GM18873 (cell line): Measurements from ENCODE around the gene MPIG6B.
"Not testable (repeated sequence)": the region's sequence is repeated elsewhere in the genome, so short reads cannot be mapped to it uniquely, and the experiment has no call there.

Experiments
- ATAC-seq: cut with Tn5 transposase; IDR thresholded peaks from one replicate; pipeline ENCODE4 v1.9.1; 2021; ENCODE audit warnings: mild to moderate bottlenecking, moderate library complexity, moderate number of reproducible peaks; ENCODE audit not compliant: unreplicated experiment, low FRiP score

The MPIG6B gene

DNA sequence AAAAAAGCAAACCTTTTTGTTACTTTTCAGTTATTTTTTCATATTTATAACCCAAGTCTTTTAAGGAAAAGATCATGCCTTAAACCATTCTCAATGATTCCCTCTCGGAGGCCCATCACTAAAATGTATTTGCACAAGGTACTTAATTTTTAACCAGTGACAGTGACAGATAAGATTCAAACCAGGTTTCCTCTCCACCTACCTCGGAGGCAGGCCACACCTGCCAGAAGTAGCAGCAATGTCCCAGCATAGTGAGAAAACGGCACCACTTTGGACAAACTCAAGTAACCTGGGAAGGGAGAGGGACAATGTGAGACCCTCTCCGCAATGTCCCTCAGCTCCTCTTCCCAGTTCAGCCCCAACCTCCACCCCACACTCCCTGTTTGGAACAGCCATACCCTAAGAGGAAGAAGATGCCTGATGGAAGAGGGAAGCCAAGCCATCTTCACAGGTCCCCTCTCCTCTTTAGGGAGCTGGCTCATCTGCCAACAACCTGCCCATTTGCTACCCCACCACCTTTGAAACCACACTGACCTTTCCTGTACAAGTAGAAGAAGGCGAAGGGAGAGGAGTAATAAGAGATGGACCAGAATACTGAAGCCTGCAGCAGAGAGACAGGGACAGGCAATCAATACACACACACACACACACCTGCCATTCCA is 22.3 kb upstream of the MPIG6B start:
- no peak for ATAC-seq

GRCh38 chr6:31701666-31702404 is 21.3 kb upstream of the MPIG6B start:
- ATAC-seq, result no peak

DNA sequence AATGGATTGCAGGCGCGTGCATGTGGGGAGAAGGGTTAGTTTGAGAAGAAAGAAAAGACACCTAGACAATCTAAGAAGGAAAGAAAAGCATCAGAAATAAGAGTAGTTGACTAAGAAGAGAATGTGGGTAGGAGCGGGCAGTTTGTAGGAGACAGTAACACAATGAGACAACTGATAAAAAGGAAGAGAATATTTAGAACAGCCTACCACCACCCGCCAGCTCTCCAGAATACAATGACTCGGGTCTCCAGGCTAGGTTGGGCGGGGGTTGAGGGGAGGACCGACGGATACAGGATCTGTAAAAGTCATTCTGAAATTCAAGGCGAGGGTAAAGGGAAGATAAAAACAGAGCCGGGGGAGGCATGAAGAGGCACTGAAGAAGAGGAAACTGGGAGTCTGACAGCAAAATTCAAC is 20.8 kb upstream of the MPIG6B start:
- no peak for ATAC-seq

DNA sequence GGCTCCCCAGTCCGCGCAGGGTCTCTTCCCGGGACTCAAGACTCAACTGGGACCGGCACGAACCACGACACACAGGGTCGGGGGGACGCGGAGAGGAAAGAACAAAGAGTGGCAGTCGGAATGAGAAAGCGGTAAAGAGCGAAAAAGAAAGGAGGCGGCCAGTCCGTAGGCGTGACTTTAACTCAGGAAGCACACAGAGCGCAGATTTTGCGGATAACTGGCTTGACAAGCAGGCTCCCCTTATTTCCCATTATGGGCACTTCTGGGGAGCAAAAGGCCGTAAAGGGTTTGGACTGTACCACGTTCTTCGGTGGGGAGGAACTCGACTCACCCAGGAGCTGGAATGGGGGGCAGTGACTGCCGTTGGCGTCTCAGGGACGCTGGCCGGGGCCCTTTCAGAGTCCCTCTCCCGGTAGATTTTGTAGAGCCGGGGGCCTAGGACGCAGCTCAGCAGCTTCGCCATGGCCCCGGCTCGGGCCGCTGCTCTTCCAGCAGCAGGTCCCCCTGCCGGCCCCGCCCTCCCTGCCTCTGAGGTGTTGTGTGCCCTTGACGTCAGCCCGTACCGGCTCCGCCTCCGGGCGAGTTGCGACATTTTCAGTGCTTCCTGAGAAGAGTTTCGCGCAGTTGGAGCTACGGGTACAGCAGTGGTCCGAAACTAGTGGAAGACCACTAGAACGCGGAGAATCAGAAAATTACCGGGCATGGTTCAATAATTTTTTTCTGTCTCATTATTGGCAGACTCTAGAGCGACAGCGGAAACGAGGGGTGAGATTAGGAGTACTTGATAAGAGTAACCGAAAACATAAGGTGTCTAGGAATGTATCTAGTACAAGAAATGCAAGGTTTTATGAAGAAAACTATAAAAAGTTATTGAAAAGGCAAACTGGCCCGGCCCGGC is 20.1 kb upstream of the MPIG6B start, which contains the start of gene ABHD16A:
Gene ABHD16A (minus strand): TSS at position 506 of the 898 bp plus-strand sequence. CDS start 43 bp downstream, at position 463.
- ATAC-seq, result peak; percentile 59

GRCh38 chr6:31705931-31706330 is 17.2 kb upstream of the MPIG6B start:
- no peak for ATAC-seq

GRCh38 chr6:31706599-31706998 is 16.6 kb upstream of the MPIG6B start, which contains the start of gene LY6G6F:
LY6G6F (plus strand) TSS chr6:31706866; CDS start chr6:31706907, 41 bp downstream.
- ATAC-seq, result no peak

GRCh38 chr6:31707701-31708100 is 15.5 kb upstream of the MPIG6B start:
- no peak for ATAC-seq

GRCh38 chr6:31708224-31708623 is 14.9 kb upstream of the MPIG6B start:
- no peak for ATAC-seq

GRCh38 chr6:31709157-31709556 is 14.0 kb upstream of the MPIG6B start:
- not testable (repeated sequence) for ATAC-seq

DNA sequence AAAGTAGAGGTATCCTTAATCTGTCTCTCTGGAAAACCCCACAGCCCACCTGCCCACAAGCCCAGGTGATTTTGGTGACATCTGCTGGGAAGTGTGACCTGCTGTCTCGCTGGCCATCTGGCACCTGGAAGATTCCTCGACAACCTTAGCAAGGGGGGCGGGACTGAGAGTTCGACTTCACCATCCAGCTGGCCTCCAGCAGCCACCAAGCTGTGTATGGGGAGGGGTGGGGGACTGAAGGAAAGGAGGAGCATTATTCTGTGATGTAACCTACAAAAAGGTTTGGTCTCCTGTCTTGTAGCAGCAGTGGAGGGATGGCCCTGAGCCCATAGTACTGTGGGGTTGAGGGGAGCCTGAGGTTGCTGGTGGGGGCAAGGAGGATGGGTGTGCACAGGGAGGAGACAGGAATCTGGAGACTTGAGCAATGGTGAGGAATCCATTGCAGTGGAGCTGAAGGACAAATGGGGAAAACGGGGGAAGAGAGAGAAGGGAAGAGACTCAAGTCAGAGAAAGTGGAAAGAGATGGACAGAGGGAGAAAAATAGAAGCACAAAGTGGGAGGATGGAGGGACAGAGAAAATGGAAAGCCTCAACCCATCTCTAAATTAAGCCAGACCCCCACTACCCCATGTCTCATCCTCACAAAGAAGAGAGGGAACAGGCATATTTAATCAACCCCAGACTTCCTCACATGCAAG is 12.5 kb upstream of the MPIG6B start:
- no peak for ATAC-seq

GRCh38 chr6:31711233-31711632 is 11.9 kb upstream of the MPIG6B start:
- no peak for ATAC-seq

DNA sequence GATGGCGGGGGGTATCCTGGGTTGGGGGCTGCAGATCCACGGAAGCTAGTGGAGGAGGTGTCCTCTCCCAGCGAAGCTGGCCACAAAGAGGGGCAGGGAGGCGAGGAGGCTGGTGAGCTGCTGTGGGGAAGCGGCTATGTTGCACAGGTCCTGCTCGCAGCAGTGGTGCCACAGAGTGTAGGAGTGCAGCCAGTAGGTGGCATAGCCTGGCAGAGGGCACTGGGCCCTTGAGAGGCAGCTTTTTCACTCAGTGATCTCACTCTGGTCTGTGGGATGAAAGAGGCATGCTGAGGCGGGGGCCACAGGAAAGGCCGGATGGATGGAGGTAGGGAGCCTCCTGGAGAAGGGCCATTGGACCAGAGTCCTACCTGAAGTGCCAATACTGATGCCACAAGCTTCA is 10.9 kb upstream of the MPIG6B start:
- no peak for ATAC-seq

GRCh38 chr6:31713465-31713864 is 9.7 kb upstream of the MPIG6B start:
- no peak for ATAC-seq

- no peak for ATAC-seq
Observed at GRCh38 chr6:31713991-31714684, 9.0 kb upstream of the MPIG6B start.

DNA sequence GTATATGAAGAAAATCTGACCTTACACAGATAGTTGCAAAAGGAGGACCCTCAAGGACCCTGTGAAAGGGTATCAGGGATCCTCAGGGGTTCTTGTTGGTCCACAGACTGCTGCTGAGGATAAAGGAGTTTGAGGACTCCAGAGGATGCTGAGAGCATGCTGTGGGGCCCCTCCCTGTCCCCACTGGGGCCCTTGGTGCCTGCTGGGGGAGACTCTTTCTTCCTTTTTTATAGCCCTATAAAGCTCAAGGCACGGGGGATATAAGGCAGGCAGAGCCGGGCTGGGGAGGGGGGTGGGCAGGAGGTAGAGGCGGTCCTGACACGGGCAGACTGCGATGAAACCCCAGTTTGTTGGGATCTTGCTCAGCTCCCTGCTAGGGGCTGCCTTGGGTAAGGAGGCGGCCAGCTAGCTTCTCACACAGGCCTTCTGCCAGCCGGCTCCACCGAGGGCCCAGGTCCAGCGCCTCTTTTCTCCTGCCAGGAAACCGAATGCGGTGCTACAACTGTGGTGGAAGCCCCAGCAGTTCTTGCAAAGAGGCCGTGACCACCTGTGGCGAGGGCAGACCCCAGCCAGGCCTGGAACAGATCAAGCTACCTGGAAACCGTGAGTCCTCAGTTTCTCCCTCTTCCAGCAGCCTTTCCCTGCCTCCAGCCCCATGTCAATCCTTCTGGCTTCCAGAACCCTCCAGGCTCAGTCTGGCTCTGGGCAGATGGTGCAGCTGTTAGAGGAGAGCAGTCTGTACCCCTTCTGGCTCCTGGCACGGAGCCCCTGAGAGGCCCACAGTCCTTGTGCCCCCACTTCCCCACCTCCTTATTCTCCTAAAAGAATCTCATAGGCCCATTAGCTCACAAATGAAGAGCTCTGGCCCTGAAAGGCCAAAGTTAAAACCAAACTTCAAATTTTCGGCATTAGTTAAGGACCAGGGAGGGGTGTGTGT is 7.9 kb upstream of the MPIG6B start, which contains the start of gene LY6G6D:
Gene LY6G6D (plus strand): TSS at position 327 of the 937 bp plus-strand sequence. CDS start 8 bp downstream, at position 335.
- ATAC-seq, result no peak

DNA sequence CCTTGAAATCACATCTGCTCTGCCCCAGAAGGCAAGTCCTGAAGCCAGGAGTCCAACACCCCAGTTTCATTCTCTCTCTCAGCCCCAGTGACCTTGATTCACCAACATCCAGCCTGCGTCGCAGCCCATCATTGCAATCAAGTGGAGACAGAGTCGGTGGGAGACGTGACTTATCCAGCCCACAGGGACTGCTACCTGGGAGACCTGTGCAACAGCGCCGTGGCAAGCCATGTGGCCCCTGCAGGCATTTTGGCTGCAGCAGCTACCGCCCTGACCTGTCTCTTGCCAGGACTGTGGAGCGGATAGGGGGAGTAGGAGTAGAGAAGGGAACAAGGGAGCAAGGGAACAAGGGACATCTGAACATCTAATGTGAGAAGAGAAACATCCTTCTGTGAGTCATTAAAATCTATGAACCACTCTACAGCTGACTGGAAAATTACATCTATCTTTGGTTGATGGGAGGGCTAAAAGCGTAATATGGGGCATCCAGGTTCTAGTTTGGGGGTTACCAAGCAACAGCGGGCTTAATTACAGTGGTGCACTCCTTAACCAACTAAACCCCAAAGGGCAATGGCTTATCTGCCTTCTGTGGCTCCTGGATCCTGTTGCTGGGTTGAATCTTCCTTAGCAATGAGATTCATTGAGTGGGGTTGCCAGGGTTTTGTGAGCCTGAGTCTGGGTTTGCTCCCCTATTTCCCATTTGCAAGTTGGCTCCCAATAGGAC is 5.5 kb upstream of the MPIG6B start:
- ATAC-seq, result no peak

- ATAC-seq, result no peak
Observed at GRCh38 chr6:31718265-31718664, 4.9 kb upstream of the MPIG6B start.

- no peak for ATAC-seq
Observed at GRCh38 chr6:31719001-31719400, 4.2 kb upstream of the MPIG6B start.
